WI38 (cell line): ENCODE results near the gene GPC3.

Source experiments
- H3K4me3 ChIP-seq: 2 replicates; pipeline ENCODE4 v1.5.1; 2011; ENCODE audit warnings: low read depth, mild to moderate bottlenecking, control low read depth, low read length
- TF ChIP-seq, protein P1 (sequence below): IDR thresholded peaks from 2 replicates; pipeline ENCODE4 v1.5.1; 2012; ENCODE audit warnings: low read depth, mild to moderate bottlenecking, control low read depth, low read length

GPC3 gene

DNA sequence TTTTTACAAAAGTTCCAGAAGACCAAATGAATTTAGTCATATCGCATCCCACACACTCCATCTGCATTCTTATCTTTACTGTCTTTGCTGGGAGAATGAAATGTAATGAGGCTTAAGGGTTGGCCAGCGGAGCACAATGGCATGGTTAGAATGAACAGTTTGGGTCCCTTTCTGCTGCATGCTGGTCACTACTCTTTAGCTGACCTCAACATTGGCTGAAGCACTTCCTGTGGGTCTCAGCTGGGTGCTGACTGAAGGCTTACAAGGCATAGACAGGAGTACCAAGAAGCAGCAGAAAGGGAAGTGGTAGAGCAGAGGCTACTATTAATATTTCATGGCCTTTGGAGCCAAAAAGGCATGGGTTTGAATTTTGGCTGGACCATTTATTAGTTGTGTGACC lies 410.7 kb downstream of the GPC3 start:
- TF ChIP-seq, protein P1, sequence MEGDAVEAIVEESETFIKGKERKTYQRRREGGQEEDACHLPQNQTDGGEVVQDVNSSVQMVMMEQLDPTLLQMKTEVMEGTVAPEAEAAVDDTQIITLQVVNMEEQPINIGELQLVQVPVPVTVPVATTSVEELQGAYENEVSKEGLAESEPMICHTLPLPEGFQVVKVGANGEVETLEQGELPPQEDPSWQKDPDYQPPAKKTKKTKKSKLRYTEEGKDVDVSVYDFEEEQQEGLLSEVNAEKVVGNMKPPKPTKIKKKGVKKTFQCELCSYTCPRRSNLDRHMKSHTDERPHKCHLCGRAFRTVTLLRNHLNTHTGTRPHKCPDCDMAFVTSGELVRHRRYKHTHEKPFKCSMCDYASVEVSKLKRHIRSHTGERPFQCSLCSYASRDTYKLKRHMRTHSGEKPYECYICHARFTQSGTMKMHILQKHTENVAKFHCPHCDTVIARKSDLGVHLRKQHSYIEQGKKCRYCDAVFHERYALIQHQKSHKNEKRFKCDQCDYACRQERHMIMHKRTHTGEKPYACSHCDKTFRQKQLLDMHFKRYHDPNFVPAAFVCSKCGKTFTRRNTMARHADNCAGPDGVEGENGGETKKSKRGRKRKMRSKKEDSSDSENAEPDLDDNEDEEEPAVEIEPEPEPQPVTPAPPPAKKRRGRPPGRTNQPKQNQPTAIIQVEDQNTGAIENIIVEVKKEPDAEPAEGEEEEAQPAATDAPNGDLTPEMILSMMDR: no peak
- no peak overlapping the region for H3K4me3 ChIP-seq

DNA sequence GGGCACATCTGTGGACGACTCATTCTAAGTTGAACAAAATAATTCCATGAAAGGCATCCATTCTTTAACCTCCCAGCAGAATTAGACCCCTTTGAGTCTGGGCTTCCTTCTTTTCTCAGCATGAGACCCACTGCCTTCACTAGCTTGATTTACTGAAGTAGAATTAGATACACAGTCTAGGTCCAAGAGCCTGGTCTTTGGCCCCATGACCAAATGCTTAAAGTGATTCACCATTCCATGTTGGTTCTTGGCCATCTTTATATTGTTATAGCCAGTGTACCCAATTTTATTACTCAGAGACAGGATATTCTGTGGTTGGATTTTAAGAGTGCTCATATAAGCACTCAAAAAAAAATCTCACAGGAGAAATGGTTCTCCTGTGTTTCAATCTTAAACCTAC lies 414.8 kb downstream of the GPC3 start:
- H3K4me3 ChIP-seq: no peak overlapping the region
- TF ChIP-seq, protein P1: no peak

DNA sequence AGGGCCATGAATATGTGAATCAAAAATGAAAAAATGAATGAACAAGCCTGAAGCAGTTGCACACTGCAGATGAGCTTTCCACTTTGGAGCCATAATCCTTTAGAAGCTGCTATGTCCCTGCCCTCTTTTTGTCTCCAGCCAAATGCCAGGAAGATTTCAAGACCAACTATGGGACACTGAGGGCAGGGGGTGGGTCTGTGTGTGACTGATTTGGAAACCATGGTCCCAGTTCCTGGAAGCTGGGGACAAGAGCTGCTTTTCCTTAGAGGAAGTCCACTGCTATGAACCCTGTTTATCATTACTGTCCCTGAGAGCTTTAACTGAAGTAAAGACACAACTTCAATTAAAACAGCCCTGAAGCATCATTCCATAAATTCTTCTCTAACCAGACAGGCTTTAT lies 416.2 kb downstream of the GPC3 start:
- no peak overlapping the region for H3K4me3 ChIP-seq
- TF ChIP-seq, protein P1: no peak

DNA sequence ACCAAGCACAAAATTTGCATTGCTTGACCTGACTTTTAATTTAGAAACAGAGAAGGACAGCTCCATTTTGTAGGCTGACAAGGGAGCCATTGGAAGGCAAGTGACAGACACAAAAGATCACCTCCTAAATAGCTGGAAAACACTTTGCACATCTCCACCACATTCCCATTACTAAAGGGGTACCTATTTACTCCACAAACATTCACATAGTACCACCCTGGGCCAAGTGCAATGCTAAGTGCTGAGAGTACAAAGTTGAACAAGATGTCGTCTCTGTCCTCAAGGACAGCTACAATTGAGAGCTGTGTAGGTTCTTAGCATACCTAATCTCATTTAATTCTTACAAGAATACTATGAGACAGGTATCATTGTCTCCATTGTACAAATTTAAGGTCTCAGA lies 417.3 kb downstream of the GPC3 start:
- H3K4me3 ChIP-seq: no peak overlapping the region
- TF ChIP-seq, protein P1: no peak

DNA sequence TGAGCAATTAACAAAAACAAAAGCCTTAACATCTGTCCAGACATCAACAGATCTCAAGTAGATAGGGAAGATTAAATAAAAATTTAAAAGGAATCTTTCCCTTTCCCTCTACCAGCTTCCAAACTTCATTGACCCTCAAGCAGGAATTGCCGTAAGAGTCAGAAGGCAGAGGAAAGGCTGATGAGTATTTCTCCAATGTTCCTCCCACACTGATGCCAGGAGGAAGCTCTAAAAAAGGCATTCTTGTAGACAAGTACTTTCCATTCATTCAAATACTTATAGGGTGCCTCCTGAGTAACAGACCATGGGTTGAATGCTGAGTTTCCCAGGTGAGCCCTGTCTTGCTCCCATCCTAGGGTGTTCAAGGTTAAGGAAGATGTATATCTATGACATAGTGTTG lies 418.5 kb downstream of the GPC3 start:
- H3K4me3 ChIP-seq: no peak overlapping the region
- TF ChIP-seq, protein P1: no peak

DNA sequence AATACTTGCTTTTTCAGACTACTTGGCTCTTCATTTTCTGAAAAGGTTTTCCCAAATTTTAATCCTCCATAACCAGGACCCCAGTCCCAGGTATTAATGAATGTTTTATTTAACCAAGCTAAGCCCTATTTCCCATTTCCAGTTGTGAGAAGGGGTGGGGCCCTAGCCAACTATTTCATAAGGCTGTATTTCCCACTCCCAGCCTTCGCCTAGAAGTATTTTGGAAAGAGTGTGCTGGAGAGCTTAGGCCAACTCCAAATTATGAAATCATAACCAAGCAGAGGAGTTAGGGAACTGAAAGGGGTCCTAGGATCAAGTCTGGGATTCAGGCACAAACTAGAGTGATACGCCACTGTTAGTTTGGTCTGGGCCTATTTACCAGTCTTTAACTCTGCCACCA lies 421.7 kb downstream of the GPC3 start:
- H3K4me3 ChIP-seq: no peak overlapping the region
- TF ChIP-seq, protein P1: no peak

DNA sequence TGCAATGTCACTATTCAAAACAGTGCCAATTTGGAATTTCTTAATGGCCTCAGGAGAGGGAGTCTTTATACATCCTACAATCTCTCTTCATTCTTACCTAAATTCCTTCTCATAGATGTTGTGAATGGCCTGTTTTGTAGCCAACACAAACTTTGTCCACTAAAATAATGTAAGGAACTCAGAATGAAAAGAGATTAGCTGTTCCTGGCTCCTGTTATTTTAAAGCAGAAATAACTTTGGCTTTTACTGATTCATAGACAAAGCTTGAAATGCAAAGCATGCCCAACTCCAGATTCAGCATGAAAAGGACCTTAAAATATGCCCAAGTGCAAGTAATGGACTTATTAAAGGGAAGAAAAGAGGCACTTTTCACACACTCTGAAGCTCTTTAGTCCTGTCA lies 424.1 kb downstream of the GPC3 start:
- TF ChIP-seq, protein P1: no peak
- H3K4me3 ChIP-seq: no peak overlapping the region
